GM18498 (cell line): Measurements from ENCODE around the gene FBXO3.
A peak's percentile ranks its signal among the peaks of the same experiment; 100 is the strongest.

Source experiments
- ATAC-seq: cut with Tn5 transposase; IDR thresholded peaks from one replicate; pipeline ENCODE4 v1.9.1; 2021; ENCODE audit warnings: mild to moderate bottlenecking, moderate library complexity; ENCODE audit not compliant: unreplicated experiment

FBXO3 gene

DNA sequence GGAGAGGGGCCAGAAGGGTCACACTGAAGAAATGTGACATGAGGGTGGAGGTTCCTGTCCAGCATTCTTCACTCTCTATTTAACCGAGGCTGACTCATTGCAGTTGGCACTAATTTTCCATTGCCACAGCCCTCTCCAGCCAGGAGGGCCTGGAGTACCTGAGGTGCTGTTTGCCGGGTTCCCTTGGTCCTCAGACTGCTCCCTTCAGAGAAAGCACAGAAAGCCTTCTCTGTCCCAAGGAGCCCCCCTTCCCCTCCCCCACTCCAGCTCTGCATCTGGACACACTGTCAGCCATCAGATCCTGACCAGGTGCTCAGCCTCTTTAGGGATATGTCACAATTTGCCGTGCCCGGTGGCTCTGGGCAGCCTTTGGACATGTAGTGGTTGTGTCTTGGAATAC is 70.5 kb downstream of the FBXO3 start:
- ATAC-seq = no peak

DNA sequence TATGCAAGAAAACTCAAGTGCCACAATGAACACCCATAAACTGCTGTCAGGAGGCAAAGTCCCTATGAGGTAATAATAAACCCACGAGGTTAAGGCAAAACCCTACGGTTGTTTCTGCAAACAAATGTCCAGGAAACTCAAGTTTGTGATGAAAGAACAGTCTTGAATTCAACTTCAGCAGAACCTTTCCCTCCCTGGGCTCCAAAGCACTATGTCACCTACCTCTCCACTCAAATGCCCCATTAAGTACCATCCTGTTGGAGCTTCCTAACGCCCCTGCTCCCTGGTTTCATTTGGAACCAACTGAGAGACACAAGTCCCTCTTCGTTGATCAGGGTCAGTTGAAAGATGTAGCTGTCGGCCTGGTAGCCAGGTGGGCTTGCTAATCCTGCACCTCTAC is 71.1 kb downstream of the FBXO3 start:
- no peak for ATAC-seq

DNA sequence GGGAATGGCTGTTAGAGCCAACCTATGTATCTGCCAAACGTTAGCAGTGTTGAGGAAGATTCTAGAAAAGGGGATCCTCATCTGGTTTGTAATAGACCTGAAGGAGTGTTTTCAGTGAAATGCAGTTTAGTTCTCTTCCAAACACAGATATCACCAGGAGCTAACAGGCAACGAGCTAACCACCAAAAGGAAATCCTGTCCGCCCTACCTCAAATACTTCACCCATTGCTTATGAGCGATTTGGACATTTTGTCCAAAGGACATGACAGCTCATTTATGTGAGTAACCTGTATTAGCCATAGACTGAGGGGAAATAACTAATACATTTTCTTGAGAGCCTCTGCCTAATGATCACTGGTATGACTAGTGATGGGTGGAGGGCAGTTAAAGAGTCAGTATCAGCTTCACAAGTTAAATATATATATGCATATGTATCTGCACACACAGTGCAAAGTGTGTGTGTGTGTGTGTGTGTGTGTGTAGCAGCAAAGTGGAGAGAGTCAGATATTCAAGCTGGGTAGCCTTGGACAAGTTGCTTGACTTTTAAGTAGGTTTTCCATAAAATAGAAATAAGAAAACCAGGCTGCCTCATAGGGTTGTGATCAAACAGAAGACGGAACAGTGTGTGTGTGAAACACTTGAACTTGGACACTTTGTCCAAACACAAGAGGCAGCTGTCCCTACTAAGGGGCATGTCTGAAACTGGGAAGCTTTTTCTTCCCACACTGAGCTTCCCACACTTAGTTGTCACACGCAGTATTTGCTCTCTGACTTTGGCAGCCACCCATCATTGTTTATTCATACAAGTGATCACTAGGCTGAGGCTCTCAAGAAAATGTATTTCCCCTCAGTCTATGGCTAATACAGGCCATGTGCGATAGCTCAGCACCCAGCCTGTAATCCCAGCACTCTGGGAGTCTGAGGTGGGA is 72.8 kb downstream of the FBXO3 start:
- no peak for ATAC-seq

DNA sequence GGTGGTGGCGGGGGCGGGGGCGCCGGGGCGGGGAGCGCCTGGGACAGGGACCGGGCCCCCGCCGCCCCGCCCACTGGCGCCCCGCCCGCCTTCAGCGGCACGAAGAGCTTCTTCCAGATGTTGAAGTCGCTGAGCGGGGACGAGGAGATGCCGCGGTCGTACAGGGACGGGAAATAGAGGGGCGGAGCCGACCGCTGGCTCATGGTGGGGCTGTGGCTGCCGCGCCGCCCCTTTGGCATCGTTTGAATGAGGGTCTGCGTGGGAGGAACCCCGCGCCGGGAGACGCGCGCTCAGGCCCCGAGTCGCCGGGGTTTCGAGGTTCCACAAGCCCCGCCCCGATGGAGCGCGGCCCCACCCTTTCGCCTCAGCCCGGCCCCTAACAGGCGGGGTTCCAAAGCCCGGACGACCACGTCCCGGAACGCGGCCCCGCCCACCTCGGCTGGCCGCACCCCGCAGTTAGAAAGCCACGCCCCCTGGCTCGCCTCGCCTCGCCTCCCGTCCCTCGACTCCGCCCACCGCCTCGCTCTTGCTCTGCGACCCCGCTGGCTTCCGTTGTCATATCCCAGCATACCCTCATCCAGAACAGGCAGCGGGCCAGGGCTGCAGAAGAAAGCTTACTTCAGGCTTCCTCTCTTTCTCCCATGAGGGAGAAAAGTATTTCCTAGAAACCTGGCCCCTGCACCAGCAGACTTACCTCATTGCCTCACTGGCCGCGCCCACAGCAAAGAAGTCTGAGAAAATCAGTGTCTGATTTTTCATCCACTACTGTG is 73.6 kb downstream of the FBXO3 start, which contains the start of gene C11orf91:
Gene C11orf91 (minus strand): TSS at position 325 of the 770 bp plus-strand sequence. CDS start 86 bp downstream, at position 239.
- ATAC-seq = peak; percentile 93

DNA sequence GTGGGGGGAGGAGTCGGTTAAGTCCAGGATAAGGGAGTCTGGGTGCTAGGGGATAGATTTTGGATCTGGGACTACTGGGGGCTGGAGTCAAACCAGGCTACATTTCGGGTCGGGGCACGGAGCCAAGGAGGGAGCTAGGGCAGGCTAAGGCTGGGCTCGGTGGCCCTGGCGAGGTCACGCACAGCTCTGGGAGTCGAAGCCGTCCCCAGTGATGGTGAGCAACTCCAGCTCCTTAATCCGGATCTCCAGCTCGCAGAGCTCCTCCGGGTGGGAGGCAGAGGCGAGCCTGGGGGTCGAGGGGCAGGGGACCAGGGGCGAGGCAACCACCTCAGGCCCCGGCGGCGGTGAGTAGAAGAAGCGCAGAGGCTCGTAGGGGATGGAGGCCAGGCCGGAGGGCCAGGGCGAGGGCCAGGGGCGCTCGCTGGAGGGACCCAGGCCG is 74.2 kb downstream of the FBXO3 start:
- no peak for ATAC-seq

DNA sequence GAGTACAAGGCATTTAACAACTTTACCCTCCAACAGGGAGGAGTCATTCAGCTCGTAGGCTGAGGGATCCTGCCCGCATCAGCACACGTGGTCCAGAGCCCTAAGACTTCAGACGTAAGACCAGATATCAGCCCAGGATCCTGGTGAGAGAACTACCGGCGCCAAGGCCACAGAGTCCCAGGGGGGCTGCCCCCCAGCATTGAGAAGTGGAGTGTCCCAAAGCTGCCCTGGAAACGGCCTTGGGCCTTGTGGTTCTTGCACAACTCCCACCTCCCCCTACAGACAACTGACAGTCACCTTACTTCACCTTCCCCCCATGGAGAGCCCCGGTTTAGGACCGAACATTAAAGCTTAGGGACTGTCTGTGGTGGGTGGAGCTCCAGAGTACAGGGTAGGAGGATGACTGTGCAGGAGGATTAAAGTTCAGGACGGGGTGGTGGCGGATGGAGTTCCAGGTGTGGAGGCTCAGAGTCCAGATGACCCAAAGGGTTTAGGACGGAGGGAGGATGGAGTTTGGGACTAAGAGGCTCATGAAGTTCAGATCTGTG is 74.7 kb downstream of the FBXO3 start:
- no peak for ATAC-seq

DNA sequence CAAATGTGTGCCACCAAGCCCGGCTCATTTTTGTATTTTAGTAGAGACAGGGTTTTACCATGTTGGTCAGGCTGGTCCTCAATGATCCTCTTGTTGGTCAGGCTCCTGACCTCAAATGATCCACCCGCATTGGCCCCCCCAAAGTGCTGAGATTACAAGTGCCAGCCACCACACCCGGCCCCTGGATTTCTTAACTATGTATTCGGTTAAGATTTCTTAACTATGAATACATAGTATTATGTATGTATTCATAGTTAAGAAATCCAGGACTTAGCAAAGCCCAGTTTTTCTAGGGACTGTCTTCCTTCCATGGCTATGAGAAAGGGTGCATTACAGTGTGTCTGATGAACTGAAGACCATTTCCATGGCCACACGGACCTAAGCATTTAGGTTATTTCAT is 75.4 kb downstream of the FBXO3 start:
- no peak for ATAC-seq

DNA sequence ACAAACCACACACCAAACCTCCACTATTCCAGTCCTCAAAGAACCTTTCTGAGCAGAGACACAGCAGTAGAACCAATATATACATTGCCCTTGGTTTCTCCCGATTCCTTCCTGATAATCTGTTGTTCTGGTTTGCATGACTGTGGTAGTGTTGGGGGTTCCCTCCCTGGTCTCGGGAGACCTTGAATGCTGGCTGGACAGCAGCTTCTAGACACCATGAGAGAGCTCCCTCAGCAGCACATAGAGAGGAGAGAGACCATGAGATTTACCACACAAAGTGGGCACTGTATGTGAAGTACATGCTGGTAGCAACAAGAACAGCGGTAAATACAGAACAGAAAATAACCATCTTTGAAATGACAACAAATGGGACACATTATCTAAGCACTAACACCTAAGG is 76.3 kb downstream of the FBXO3 start:
- no peak for ATAC-seq

DNA sequence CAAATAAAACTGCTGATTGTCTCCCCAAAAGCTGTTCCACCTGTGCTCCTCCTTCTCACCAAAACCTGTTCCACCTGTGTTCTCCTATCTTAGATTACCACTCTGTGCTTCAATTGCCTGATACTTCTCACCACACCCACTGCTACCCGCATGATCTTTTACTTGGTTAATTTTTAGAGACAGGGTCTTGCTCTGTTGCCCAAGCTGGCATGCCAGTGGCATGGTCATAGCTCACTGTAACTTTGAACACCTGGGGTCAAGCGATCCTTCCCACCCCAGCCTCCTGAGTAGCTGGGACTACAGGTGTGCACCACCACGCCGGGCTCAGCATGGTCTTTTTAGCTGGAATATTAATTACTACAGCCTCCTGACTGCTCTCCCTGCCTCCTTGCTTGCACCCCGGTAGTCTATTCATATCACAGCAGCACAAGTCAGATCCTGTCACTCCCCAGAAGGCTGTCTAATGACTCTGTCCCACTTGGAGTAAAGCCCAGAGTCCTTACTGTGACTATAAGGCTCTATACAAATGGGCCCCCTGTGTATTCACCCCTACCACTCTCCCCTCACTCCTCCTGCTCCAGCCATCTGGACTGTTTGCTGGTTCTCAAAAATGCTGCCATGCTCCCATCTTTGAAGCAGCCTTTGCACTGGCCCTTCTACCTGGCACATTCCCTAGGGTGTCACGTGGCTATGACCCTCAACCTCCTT is 77.2 kb downstream of the FBXO3 start:
- ATAC-seq = no peak

DNA sequence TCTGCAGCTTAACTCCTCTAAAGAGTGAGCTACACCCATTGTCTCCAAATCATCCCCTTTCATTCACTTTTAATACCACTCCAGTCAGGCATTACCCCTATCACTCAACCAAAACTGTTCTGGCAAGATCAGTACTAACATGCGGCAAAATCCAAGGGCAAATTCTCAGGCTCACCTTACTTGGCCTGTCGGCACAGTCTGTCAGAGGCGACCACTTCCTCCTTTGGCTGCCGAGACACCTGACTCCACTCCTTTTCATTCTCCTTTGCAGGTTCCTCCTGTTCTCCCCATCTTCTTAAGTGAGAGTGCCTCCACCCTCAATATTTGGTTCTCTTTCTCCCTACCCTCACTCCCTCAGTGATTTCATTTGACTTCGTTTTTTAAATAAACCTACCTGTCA is 77.9 kb downstream of the FBXO3 start:
- no peak for ATAC-seq

DNA sequence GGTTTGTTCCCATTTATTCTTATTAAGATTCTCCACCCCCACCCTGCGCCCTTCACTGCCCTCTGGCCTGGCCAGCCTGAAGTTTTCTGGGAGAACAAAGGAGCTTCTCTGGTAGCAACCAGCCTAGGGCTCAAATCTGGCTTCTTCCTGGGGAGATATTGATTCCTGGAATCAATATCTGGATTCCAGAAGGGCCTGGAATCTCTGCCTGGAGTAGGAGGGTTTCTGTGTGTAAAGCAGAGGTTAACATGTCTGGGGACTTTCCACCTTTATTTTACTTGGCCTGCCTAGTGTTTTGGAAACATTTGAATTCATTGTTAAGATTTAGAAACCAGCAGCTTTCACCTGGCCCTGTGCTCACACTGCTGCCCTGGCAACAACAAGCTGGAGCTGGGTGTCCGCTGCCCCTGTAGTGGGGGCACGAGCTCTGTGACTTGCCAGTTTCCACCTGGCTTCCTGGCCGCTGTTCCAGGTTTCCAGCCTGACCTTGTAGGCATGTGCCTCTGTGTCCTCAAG is 79.2 kb downstream of the FBXO3 start:
- ATAC-seq = no peak

DNA sequence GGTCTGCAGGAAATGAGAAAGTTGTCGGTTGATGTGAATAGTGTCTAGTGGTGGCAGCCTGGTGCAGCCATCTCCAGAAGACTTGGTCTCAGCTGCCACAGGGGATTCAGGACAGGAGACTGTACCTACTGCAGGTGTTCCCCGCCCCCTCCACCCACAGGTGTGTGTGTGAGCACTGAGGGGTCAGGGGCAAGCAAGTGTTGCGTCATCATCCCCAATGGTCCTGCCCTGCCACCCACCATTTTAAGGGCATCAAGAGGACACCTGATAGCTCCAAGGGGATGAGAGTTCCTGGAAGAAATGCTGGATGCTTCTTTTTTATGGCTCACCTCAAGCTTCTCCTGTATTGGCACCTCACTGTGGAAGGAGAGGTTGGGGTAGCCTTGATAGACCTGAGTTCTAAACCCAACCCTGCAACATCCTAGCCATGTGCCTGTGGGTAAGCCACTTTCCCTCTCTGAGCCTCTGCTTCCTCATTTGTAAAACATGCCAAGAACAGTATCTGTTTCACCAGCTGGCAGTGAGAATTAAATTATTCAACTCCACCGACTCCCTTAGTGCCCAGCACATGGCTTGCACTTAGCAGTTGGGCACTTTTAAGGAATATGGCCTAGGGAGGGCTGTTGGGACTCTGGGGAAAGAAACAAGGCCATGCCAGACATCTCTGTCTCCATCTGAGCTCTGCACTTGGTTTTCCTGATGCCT is 79.8 kb downstream of the FBXO3 start:
- ATAC-seq = no peak

DNA sequence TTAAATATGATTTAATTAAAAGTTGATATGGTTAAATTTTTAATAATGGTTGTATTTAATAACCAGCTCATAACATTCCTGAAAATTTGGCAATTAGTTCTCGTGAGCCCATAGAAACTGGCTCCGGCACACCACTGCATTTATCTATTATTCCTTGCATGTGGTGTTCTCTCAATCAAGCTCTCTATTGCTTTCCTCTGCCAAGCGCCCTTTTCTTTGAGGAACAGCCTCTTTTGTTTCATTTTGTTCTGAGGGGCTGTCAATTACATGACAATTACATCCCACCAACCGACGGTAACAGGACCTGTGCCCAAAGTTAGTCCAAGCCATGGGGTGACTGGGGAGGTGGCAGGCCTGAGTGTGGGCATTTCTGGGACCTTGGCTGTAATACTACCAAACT is 81.8 kb downstream of the FBXO3 start:
- no peak for ATAC-seq

DNA sequence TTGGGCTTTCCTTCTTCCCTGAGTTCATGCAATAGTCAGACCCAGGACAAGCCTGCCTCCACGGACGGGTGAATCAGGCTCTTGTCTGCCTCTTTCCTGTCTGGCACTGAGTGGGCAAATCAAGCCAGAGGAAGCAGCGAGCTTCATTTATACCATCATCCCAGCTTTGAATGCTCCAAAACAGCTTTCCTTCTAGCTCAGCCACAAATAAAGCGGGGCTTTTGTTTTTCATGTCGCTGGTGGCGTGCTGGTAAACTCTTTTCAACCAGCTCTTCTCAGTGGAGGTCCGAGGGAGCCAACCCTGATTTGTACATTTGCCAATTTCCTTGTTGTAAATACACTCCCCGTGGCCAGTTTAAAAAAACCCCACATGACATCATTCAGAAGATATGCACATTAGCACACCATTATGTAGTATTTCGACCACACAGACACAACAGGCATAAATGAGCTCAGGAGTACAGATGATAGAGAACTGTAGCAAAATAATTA is 82.3 kb downstream of the FBXO3 start:
- ATAC-seq = no peak

DNA sequence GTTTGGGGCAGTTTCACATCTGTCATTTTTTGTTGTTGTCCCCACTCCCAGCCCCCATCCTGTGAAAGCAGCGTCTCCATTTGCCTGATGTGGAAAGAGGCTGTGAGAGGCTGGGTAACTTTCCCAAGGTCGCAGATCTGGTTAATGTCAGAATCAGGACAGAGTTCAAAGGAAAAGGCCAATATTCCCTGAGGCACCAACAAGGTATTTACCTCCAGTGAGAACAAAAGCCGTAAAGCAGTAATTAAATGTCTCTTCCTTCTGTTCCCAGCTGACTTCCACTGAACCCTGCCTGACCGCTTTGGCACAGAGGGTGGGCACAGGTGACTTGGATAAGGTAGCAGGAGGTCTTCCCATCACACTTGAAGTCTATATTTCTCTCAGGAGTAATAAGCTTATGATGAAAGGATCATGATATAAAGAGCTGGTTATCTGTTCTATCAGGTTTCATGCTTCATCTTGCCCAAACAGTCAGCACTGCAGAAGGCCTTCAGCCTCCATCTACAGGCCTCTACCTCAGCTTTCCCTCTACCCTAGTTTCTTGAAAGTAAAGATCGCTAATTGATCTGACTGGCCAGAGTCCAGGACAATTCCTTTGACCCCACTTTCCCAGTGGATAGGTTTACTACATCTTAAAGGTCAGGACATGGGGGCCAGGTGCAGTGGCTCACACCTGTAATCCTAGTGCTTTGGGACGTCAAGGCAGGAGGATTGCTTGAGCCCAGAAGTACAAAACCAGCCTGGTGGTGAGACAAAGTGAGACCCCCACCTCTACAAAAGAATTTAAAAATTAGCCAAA is 83.1 kb downstream of the FBXO3 start:
- ATAC-seq = no peak
